ENCODE results near the gene NOVA1.
A peak's percentile ranks its signal among the peaks of the same experiment; 100 is the strongest.
"Not testable (repeated sequence)": the region's sequence is repeated elsewhere in the genome, so short reads cannot be mapped to it uniquely, and the experiment has no call there.

NOVA1 gene

GRCh38 chr14:26597589-26598080 lies at the start of gene NOVA1:
NOVA1 (minus strand) TSS chr14:26598033; CDS start chr14:26597436, 597 bp downstream.
- ATAC-seq = peak; percentile 83
- no peak for TF ChIP-seq ZC3H10 (CRISPR knock-in tag; IDR thresholded peaks at IDR 0.05)
- no peak for TF ChIP-seq POU6F1 (CRISPR knock-in tag; IDR thresholded peaks at IDR 0.05; ENCODE audit: borderline replicate concordance, low read depth)
- no peak for TF ChIP-seq GLIS3 (CRISPR knock-in tag; IDR thresholded peaks at IDR 0.05)
- no peak for TF ChIP-seq ESRRG (CRISPR knock-in tag; IDR thresholded peaks at IDR 0.05)
- TF ChIP-seq PPARA (CRISPR knock-in tag; IDR thresholded peaks at IDR 0.05; ENCODE audit: borderline replicate concordance) = no peak
- no peak for TF ChIP-seq ZFP30 (CRISPR knock-in tag; IDR thresholded peaks at IDR 0.05)
- TF ChIP-seq, protein P1, sequence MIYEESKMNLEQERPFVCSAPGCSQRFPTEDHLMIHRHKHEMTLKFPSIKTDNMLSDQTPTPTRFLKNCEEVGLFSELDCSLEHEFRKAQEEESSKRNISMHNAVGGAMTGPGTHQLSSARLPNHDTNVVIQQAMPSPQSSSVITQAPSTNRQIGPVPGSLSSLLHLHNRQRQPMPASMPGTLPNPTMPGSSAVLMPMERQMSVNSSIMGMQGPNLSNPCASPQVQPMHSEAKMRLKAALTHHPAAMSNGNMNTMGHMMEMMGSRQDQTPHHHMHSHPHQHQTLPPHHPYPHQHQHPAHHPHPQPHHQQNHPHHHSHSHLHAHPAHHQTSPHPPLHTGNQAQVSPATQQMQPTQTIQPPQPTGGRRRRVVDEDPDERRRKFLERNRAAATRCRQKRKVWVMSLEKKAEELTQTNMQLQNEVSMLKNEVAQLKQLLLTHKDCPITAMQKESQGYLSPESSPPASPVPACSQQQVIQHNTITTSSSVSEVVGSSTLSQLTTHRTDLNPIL (CRISPR knock-in tag; IDR thresholded peaks at IDR 0.05; ENCODE audit: low read depth) = no peak
- TF ChIP-seq, protein P2, sequence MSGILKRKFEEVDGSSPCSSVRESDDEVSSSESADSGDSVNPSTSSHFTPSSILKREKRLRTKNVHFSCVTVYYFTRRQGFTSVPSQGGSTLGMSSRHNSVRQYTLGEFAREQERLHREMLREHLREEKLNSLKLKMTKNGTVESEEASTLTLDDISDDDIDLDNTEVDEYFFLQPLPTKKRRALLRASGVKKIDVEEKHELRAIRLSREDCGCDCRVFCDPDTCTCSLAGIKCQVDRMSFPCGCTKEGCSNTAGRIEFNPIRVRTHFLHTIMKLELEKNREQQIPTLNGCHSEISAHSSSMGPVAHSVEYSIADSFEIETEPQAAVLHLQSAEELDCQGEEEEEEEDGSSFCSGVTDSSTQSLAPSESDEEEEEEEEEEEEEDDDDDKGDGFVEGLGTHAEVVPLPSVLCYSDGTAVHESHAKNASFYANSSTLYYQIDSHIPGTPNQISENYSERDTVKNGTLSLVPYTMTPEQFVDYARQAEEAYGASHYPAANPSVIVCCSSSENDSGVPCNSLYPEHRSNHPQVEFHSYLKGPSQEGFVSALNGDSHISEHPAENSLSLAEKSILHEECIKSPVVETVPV (CRISPR knock-in tag; IDR thresholded peaks at IDR 0.05) = no peak
- no peak for TF ChIP-seq TSHZ2 (CRISPR knock-in tag; IDR thresholded peaks at IDR 0.05)
- no peak for TF ChIP-seq RARB (CRISPR knock-in tag; IDR thresholded peaks at IDR 0.05)
- TF ChIP-seq OSR1 (CRISPR knock-in tag; IDR thresholded peaks at IDR 0.05) = no peak
- TF ChIP-seq ZFP3 (CRISPR knock-in tag; IDR thresholded peaks at IDR 0.05) = no peak
- no peak for TF ChIP-seq ISL1 (CRISPR knock-in tag; IDR thresholded peaks at IDR 0.05)
- TF ChIP-seq ZNF70 (CRISPR knock-in tag; IDR thresholded peaks at IDR 0.05) = no peak
- TF ChIP-seq PATZ1 (CRISPR knock-in tag; IDR thresholded peaks at IDR 0.05; ENCODE audit: borderline replicate concordance) = no peak
- TF ChIP-seq ZNF8 (CRISPR knock-in tag; IDR thresholded peaks at IDR 0.05) = no peak
- TF ChIP-seq ARNTL (CRISPR knock-in tag; IDR thresholded peaks at IDR 0.05; ENCODE audit: borderline replicate concordance, low read depth) = no peak
- TF ChIP-seq SNAI2 (CRISPR knock-in tag; IDR thresholded peaks at IDR 0.05) = no peak
- no peak for TF ChIP-seq TOX (CRISPR knock-in tag; IDR thresholded peaks at IDR 0.05; ENCODE audit: borderline replicate concordance)

DNA sequence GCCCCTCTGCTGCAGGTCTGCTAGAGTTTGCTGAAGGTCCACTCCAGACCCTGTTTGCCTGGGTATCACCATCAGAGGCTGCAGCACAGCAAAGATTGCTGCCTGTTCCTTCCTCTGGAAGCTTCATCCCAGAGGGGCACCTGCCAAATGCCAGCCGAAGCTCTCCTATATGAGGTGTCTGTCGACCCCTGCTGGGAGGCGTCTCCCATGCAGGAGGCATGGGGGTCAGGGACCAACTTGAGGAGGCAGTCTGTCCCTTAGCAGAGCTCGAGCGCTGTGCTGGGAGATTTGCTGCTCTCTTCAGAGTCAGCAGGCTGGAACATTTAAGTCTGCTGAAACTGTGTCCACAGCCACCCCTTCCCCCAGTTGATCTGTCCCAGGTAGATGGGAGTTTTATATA lies 47.2 kb upstream of the NOVA1 start:
- not testable (repeated sequence) for ATAC-seq

GRCh38 chr14:26636561-26636960 lies 38.7 kb upstream of the NOVA1 start:
- no peak for ATAC-seq

More at GRCh38 chr14:26636561-26636960, 38.7 kb upstream of the NOVA1 start:
- TF ChIP-seq SNAI2 (CRISPR knock-in tag; IDR thresholded peaks at IDR 0.05) = no peak
- TF ChIP-seq OSR1 (CRISPR knock-in tag; IDR thresholded peaks at IDR 0.05) = no peak
- no peak for TF ChIP-seq POU6F1 (CRISPR knock-in tag; IDR thresholded peaks at IDR 0.05; ENCODE audit: borderline replicate concordance, low read depth)
- no peak for TF ChIP-seq CSDC2 (CRISPR knock-in tag; IDR thresholded peaks at IDR 0.05)
- TF ChIP-seq RARB (CRISPR knock-in tag; IDR thresholded peaks at IDR 0.05) = no peak
- TF ChIP-seq ISL1 (CRISPR knock-in tag; IDR thresholded peaks at IDR 0.05) = no peak
- TF ChIP-seq GLIS3 (CRISPR knock-in tag; IDR thresholded peaks at IDR 0.05) = no peak
- no peak for TF ChIP-seq ZNF70 (CRISPR knock-in tag; IDR thresholded peaks at IDR 0.05)
- TF ChIP-seq ARNTL (CRISPR knock-in tag; IDR thresholded peaks at IDR 0.05; ENCODE audit: borderline replicate concordance, low read depth) = no peak
- no peak for TF ChIP-seq PATZ1 (CRISPR knock-in tag; IDR thresholded peaks at IDR 0.05; ENCODE audit: borderline replicate concordance)
- TF ChIP-seq ZC3H10 (CRISPR knock-in tag; IDR thresholded peaks at IDR 0.05) = no peak
- no peak for TF ChIP-seq TCF4 (CRISPR knock-in tag; IDR thresholded peaks at IDR 0.05; ENCODE audit: borderline replicate concordance)
